Endothelial cell of umbilical vein (primary cell): Measurements from ENCODE around the gene SRD5A1. TPM values are rescaled to one million over a fixed set of nuclear protein-coding genes. Genes with fewer than 3 reads are reported as not detected.

Experiments used
- BruUV-seq: library from RNA; stranded (reverse); fragments of 400-500 nt; replicated peaks from 2 replicates; lab custom pipeline; 2021; lab: Mats Ljungman, UMichigan
- CTCF ChIA-PET: fragments of 300-600, 350-600 bp; sonication (Branson Sonifier 250); formaldehyde crosslinking; loops from one replicate; lab custom pipeline; 2021; ENCODE audit warnings: antibody characterized with exemption, inconsistent platforms; lab: Charles Lee
- POLR2A ChIA-PET: fragments of 300-600, 350-600 bp; sonication (Branson Sonifier 250); formaldehyde crosslinking; loops from one replicate; lab custom pipeline; 2021; ENCODE audit warnings: antibody characterized with exemption, inconsistent platforms; lab: Charles Lee
- DNase-seq: peaks from one replicate; pipeline ENCODE4 v3.0.0-alpha.2; 2011; ENCODE audit warnings: low read depth, low spot score
- FAIRE-seq: peaks from 2 replicates; lab custom pipeline; 2011; peaks lifted over from hg19 to GRCh38; lab: Jason Lieb, UNC
- H2AFZ ChIP-seq: 2 replicates; pipeline ENCODE4 v1.6.0; 2012; ENCODE audit warnings: low read depth, low read length, control low read depth, inconsistent platforms
- H3K27ac ChIP-seq: 2 replicates; pipeline ENCODE4 v1.5.1; 2011; ENCODE audit warnings: low read depth, mild to moderate bottlenecking, control low read depth, low read length, moderate library complexity; ENCODE audit not compliant: insufficient read depth
- H3K27me3 ChIP-seq, 2 experiments: 2 replicates each; pipeline versions ENCODE4 v1.6.0 to v1.6.1; 2011; ENCODE audit warnings: low read length in 2 of 2, mixed read lengths in 1 of 2; ENCODE audit not compliant: control insufficient read depth in 2 of 2, insufficient read depth in 2 of 2
- H3K36me3 ChIP-seq, 2 experiments: 2 replicates in 1 of 2; 3 replicates in 1 of 2; pipeline ENCODE4 v1.5.1; 2011; ENCODE audit warnings: low read length in 2 of 2, mild to moderate bottlenecking in 1 of 2, moderate library complexity in 1 of 2; ENCODE audit not compliant: control insufficient read depth in 2 of 2, insufficient read depth in 2 of 2; ENCODE audit errors: extremely low read depth in 1 of 2
- H3K4me1 ChIP-seq: 3 replicates; pipeline ENCODE4 v1.5.1; 2011; ENCODE audit warnings: mild to moderate bottlenecking, low read length; ENCODE audit not compliant: control insufficient read depth, insufficient read depth; ENCODE audit errors: extremely low read depth
- H3K4me2 ChIP-seq: 2 replicates; pipeline ENCODE4 v1.6.1; 2011; ENCODE audit warnings: low read length, control low read depth, mixed read lengths; ENCODE audit not compliant: insufficient read depth
- H3K4me3 ChIP-seq, 3 experiments: fragments of 200-600 bp in 1 of 3; sonication (generic), shearing (Covaris generic) in 1 of 3; replicated peaks in 1 of 3; 2 replicates each; pipeline ENCODE4 v1.5.1; 2011 to 2016; ENCODE audit warnings: control low read depth in 3 of 3, low read length in 3 of 3, mild to moderate bottlenecking in 2 of 3, inconsistent platforms in 1 of 3, low read depth in 1 of 3, moderate library complexity in 1 of 3; ENCODE audit not compliant: insufficient read depth in 1 of 3
- H3K79me2 ChIP-seq: 2 replicates; pipeline ENCODE4 v1.6.0; 2012; ENCODE audit warnings: low read length, inconsistent platforms; ENCODE audit not compliant: control insufficient read depth, insufficient read depth
- H3K9ac ChIP-seq: replicated peaks from 2 replicates; pipeline ENCODE3; 2011; ENCODE audit warnings: low read length, control low read depth; ENCODE audit not compliant: insufficient read depth; ENCODE audit errors: extremely low read depth
- H3K9me1 ChIP-seq: replicated peaks from 3 replicates; pipeline ENCODE4 v1.6.0; 2011; ENCODE audit warnings: mild to moderate bottlenecking, low read length; ENCODE audit not compliant: control insufficient read depth, insufficient read depth; ENCODE audit errors: extremely low read depth
- H3K9me3 ChIP-seq: replicated peaks from 2 replicates; pipeline ENCODE4 v1.5.1; 2012; ENCODE audit warnings: low read length, inconsistent platforms; ENCODE audit not compliant: control insufficient read depth, insufficient read depth
- H4K20me1 ChIP-seq: replicated peaks from 2 replicates; pipeline ENCODE3; 2011; ENCODE audit warnings: mild to moderate bottlenecking, low read length; ENCODE audit not compliant: control insufficient read depth, insufficient read depth; ENCODE audit errors: extremely low read depth
- CTCF ChIP-seq, 2 donors: IDR thresholded peaks; 1 replicate in 1 of 2; 2 replicates in 1 of 2; pipeline ENCODE4 v1.5.1; 2011; ENCODE audit warnings: low read length in 2 of 2, mild to moderate bottlenecking in 2 of 2, moderate library complexity in 2 of 2, control low read depth in 1 of 2, inconsistent platforms in 1 of 2, low read depth in 1 of 2; ENCODE audit not compliant: insufficient read depth in 1 of 2; ENCODE audit errors: extremely low read depth in 1 of 2
- EZH2 ChIP-seq: IDR thresholded peaks from 2 replicates; pipeline ENCODE4 v1.6.1; 2012; ENCODE audit warnings: borderline replicate concordance, low read depth, mild to moderate bottlenecking, moderate library complexity, low read length, inconsistent platforms; ENCODE audit not compliant: severe bottlenecking
- FOS ChIP-seq: IDR thresholded peaks from 2 replicates; pipeline ENCODE4 v1.6.1; 2011; ENCODE audit warnings: mild to moderate bottlenecking, low read length, moderate library complexity, borderline replicate concordance; ENCODE audit not compliant: insufficient read depth
- GATA2 ChIP-seq: IDR thresholded peaks from 2 replicates; pipeline ENCODE4 v1.7.0; 2011; ENCODE audit warnings: low read depth, mild to moderate bottlenecking, moderate library complexity, mixed read lengths, low read length; ENCODE audit not compliant: insufficient read length, insufficient read depth
- MAX ChIP-seq: IDR thresholded peaks from 2 replicates; pipeline ENCODE4 v1.6.1; 2011; ENCODE audit not compliant: insufficient read depth, insufficient read length
- MYC ChIP-seq: IDR thresholded peaks from one replicate; pipeline ENCODE4 v1.6.1; 2011; ENCODE audit warnings: mild to moderate bottlenecking, low read depth, low read length
- POLR2A ChIP-seq: IDR thresholded peaks from 2 replicates; pipeline ENCODE4 v1.6.1; 2012; ENCODE audit warnings: low read depth, mild to moderate bottlenecking, control low read depth, low read length
- POLR2AphosphoS5 ChIP-seq: IDR thresholded peaks from 2 replicates; pipeline ENCODE4 v1.6.1; 2012; ENCODE audit warnings: low read depth, mild to moderate bottlenecking, control low read depth, low read length, moderate library complexity; ENCODE audit not compliant: insufficient read depth
- dilution Hi-C: fragments of 300-500 bp; cut with MboI; formaldehyde crosslinking; loops from one replicate; pipeline ENCODE4 v1.15.0; 2019; ENCODE audit warnings: low sequenced_read_pairs; ENCODE audit not compliant: extremely low pct_ligation_motif_present
- intact Hi-C: fragments of 100-400 bp; cut with micrococcal nuclease; formaldehyde crosslinking; loops from one replicate; pipeline ENCODE4 v1.10.0; 2022
- polyA plus RNA-seq, 4 experiments: library from polyadenylated mRNA; depleted of rRNA in 3 of 4; stranded (reverse) in 3 of 4; unstranded in 1 of 4; fragments of >200 nt; gene quantifications; 2 replicates each; pipeline versions ENCODE4 v1.2.1 to v1.2.3, GENCODE V29; 2011 to 2012; ENCODE audit warnings: missing spikeins in 1 of 4
- total RNA-seq: library from RNA; stranded (reverse); gene quantifications from 2 replicates; pipeline ENCODE4 v1.2.3, GENCODE V29; 2021

SRD5A1 gene
- total and polyA plus RNA-seq, 2 donors (not counting 3 experiments of a cell fraction or from before 2014, with no cell fraction given) = 11.6 to 14.8 TPM

GRCh38 chr5:6703806-6704205 is 70.6 kb downstream of the SRD5A1 start:
- FAIRE-seq = no peak
- H3K4me3 ChIP-seq = no peak overlapping the region
- dilution Hi-C loops = no loop called here

More at GRCh38 chr5:6703806-6704205, 70.6 kb downstream of the SRD5A1 start:
- Histone ChIP-seq H3K9me1 (no peaks in the 10 kb centered on the region), H4K20me1 (no peaks in the 10 kb centered on the region), H3K4me1 (no peaks in the 10 kb centered on the region), H3K4me2 (no peak overlapping the region), H3K27ac (no peak overlapping the region), H3K79me2 (no peaks in the 10 kb centered on the region), H2AFZ (no peak overlapping the region), H3K36me3 (no peaks in the 10 kb centered on the region), H3K9ac (no peak overlapping the region), H3K27me3 (peaks cover 2 to 7% of the 10 kb centered on the region in 2 experiments), H3K9me3 (no peaks in the 10 kb centered on the region)
- TF ChIP-seq POLR2A = no peak
- no peak for TF ChIP-seq EZH2
- no peak for TF ChIP-seq CTCF (IDR thresholded peaks at IDR 0.05; ENCODE audit: extremely low read depth in 1 of 2, insufficient read depth in 1 of 2, low read depth in 1 of 2, low read length in 2 of 2)
- TF ChIP-seq GATA2 = no peak
- no peak for TF ChIP-seq FOS
- TF ChIP-seq MYC = no peak
- TF ChIP-seq POLR2AphosphoS5 = no peak
- no peak for TF ChIP-seq MAX
- intact Hi-C loops = loop anchor here (1.0 kb wide), 1 partner anchor 9 kb away; the partner anchor contains the start of gene TENT4A
- ChIA-PET POLR2A (no interaction called here), CTCF (no interaction called here)
- no TSS peak for BruUV-seq
- no peak for DNase-seq
